ENCODE results near the gene PTCH1.

GRCh38 chr9:95498641-95499040 is 18.1 kb downstream of the PTCH1 start:
- TF ChIP-seq, protein P1, sequence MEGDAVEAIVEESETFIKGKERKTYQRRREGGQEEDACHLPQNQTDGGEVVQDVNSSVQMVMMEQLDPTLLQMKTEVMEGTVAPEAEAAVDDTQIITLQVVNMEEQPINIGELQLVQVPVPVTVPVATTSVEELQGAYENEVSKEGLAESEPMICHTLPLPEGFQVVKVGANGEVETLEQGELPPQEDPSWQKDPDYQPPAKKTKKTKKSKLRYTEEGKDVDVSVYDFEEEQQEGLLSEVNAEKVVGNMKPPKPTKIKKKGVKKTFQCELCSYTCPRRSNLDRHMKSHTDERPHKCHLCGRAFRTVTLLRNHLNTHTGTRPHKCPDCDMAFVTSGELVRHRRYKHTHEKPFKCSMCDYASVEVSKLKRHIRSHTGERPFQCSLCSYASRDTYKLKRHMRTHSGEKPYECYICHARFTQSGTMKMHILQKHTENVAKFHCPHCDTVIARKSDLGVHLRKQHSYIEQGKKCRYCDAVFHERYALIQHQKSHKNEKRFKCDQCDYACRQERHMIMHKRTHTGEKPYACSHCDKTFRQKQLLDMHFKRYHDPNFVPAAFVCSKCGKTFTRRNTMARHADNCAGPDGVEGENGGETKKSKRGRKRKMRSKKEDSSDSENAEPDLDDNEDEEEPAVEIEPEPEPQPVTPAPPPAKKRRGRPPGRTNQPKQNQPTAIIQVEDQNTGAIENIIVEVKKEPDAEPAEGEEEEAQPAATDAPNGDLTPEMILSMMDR (IDR thresholded peaks at IDR 0.05; ENCODE audit: insufficient read depth, low read length): no peak
- no peak for TF ChIP-seq REST (IDR thresholded peaks at IDR 0.05; ENCODE audit: insufficient replicate concordance, low read depth)
